Activated CD4-positive, alpha-beta T cell treated with anti-CD3 and anti-CD28 coated beads, Interleukin-2, amount 50 U/mL, for 16 hours (primary cell): Measurements from ENCODE around the gene TRABD2B.

ENCODE experiments used
- DNase-seq: peaks from one replicate; pipeline ENCODE4 v3.0.0-alpha.2; 2020

TRABD2B gene

GRCh38 chr1:47751193-47751592 lies 246.0 kb downstream of the TRABD2B start:
- no peak for DNase-seq

GRCh38 chr1:47745715-47746609 lies 251.2 kb downstream of the TRABD2B start:
- DNase-seq: no peak

- DNase-seq: no peak
These were observed 254.1 kb downstream of the TRABD2B start for GRCh38 chr1:47742890-47743760.

- DNase-seq: no peak
These were observed 258.5 kb downstream of the TRABD2B start for GRCh38 chr1:47738560-47739182.

- DNase-seq: no peak
These were observed 264.7 kb downstream of the TRABD2B start for GRCh38 chr1:47732489-47732888.

GRCh38 chr1:47731730-47732129 lies 265.5 kb downstream of the TRABD2B start:
- no peak for DNase-seq

- DNase-seq: no peak
These were observed 267.5 kb downstream of the TRABD2B start for GRCh38 chr1:47729685-47730084.

- no peak for DNase-seq
These were observed 269.5 kb downstream of the TRABD2B start for GRCh38 chr1:47727697-47728085.

GRCh38 chr1:47727051-47727696 lies 270.0 kb downstream of the TRABD2B start:
- no peak for DNase-seq

GRCh38 chr1:47725992-47726855 lies 271.0 kb downstream of the TRABD2B start:
- peak; percentile 73 for DNase-seq

- no peak for DNase-seq
These were observed 271.6 kb downstream of the TRABD2B start for GRCh38 chr1:47725511-47725991.

GRCh38 chr1:47725000-47725473 lies 272.1 kb downstream of the TRABD2B start:
- no peak for DNase-seq

GRCh38 chr1:47724432-47724999 lies 272.7 kb downstream of the TRABD2B start:
- DNase-seq: no peak

GRCh38 chr1:47722909-47723580 lies 274.1 kb downstream of the TRABD2B start:
- DNase-seq: no peak

GRCh38 chr1:47722101-47722500 lies 275.1 kb downstream of the TRABD2B start:
- DNase-seq: no peak

- DNase-seq: no peak
These were observed 277.1 kb downstream of the TRABD2B start for GRCh38 chr1:47720111-47720510.

- DNase-seq: no peak
These were observed 279.8 kb downstream of the TRABD2B start for GRCh38 chr1:47717341-47717740.

- no peak for DNase-seq
These were observed 283.0 kb downstream of the TRABD2B start for GRCh38 chr1:47713975-47714767.

- DNase-seq: no peak
These were observed 283.7 kb downstream of the TRABD2B start for GRCh38 chr1:47713333-47713953.
